NCI-H1092 (cell line): Measurements from ENCODE around the gene HKDC1.
"Not testable (repeated sequence)": the region's sequence is repeated elsewhere in the genome, so short reads cannot be mapped to it uniquely, and the experiment has no call there.

Source experiments
- DNase-seq: peaks from one replicate; lab custom pipeline; 2025; lab: John Stamatoyannopoulos, UW

HKDC1 gene

DNA sequence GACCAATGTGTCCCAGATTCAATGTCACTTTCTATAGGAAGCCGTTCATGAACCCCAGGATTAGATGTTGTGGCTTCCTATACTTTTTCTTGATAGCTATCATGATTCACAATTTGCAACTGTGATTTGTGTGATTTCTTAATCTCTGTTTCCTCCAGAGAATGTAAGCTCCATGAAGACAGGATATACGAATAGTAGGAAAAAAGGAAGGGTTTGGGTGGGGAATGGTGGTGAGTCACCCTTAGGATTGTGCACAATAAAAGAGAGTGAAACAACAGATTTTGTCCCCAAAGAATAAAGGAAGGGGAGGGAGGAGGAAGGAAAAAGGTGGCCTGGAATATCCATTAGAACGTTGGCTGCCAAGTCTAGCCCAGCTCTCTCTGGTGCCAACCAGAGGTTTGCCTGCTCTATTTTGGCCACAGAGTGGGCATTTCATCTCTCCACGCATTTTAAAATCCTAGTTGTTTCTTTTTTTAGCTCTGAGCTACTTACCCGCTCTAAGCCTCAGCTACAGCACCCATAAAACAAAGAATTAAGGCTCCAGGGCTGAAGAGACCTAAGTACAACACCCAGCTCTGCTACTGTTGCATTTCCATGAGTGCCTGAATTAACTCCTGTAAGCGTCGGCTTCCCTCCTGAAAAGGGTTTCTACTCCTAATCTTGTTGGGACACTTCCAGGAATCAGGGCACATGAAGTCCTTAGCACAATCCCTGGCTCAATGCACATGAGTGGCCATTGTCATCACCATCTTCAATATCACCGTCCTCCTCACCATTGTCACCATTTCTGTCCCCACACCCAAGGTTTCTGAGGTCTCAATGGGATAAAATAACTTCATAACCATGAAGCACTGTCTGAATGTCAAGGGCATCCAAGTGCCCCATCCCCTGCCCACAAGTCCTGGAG, 61.6 kb downstream of the HKDC1 start:
- no peak for DNase-seq

DNA sequence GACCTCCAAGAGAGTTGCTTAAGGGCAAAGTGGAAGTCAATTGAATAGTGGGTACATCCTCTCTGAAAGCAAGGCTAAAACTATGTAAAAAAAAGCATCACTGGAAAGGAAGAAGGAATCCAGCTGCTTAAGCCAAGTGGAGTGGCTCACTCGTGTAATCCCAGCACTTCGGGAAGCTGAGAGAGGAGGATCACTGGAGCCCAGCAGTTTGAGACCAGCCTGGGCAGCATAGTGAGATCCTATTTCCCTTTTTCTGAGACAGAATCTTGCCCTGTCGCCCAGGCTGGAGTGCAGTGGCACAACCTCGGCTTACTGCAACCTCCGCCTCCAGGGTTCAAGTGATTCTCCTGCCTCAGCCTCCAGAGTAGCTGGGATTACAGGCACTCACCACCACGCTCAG, 64.3 kb downstream of the HKDC1 start:
- DNase-seq: not testable (repeated sequence)

DNA sequence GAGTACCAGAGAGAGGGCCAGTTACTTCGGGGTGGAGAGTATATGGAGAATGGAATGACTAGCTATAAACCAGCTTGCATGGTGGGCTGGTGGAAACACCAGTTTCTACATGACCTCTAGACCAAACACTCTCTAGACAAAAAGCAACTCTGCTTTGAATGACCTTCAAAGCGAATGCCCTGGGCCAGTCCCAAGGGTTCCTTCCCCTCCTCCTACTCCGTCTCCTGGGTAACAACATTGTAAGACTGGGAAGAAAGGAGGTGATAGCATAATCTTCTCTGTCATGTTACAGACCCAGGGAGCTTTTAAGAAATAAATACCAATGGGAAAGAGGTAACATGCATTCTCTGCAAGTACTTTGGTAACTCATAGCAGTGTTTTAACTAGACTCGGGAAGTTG, 65.6 kb downstream of the HKDC1 start:
- no peak for DNase-seq

DNA sequence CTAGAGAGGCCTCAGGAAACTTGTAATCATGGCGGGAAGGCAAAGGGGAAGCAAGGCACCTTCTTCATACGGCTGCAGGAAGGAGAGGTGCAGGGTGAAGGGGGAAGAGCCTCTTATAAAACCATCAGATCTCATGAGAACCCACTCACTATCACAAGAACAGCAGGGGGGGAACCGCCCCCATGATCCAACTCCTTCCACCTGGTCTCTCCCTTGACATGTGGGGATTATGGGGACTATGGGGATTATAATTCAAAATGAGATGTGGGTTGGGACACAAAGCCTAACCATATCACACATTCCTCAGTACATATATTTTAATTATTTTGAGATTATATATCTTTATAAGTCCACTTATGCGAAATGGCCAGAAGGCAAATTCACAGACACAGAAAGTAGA, 67.0 kb downstream of the HKDC1 start:
- no peak for DNase-seq

DNA sequence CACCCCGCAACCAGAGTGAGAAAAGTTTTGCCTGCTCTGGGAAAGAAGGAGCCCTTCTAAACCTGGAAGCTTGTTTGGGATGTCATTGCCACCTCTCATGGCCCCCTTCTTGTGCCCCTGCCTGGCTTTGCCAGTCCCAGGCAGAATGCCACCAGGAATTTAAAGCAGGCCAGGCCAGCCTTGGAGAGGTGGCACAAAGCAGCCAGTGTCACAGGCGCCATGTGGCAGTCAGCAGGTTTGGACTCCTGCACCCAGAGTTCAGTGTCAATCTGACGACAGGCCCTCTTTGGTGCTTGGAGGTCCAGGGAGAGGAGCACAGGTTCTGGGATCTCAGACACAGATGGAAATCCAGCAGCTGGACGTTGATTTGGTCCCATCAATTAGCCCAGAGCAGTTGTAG, 70.9 kb downstream of the HKDC1 start:
- no peak for DNase-seq

DNA sequence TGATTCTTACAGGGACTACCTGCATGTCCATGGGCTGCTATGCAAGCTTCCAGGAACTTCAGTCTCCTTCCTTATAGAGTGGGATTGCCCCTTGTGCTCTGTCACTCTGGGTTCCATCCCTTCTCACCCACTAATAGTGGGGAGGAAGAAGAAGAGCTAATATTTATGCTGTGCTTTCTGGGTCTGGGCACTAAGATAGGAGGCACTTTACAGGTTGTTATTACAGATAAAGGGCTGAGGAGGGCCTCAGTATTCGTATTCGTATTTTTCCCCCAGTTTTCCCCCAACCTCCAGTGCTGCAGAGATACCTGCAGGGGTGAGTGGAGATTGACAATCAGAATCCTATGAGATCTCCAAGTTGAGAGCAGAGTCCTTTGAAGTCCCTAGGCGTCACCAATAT, 72.3 kb downstream of the HKDC1 start:
- no peak for DNase-seq

DNA sequence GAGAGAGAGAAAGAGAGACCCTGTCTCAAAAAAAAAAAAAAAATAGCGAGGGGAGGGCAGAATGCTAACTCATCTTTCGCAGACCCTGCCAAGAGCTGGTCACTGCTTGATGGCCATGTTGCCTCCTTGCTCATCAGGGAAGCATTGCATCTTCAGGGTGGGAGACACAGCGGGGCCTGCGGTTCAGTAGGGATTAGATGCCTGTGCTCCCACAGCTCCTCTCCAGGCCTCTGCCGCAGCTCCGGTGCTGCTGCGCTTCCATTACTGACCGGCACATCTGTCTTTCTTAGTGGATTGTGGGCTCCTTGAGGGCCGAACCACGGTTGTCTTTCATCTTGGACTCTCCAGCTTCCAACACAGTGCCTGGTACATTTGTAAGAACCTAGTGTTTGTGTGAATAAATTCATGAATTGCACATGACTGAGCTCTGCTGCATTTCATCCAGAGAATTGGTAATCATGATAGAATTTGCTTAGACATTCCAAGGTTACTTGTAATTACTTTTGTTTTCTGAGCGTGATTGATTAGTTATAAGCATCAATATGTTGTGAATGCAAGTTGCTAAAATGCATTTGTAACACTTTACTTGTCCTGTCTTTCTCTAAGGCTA, 75.0 kb downstream of the HKDC1 start:
- DNase-seq: no peak

DNA sequence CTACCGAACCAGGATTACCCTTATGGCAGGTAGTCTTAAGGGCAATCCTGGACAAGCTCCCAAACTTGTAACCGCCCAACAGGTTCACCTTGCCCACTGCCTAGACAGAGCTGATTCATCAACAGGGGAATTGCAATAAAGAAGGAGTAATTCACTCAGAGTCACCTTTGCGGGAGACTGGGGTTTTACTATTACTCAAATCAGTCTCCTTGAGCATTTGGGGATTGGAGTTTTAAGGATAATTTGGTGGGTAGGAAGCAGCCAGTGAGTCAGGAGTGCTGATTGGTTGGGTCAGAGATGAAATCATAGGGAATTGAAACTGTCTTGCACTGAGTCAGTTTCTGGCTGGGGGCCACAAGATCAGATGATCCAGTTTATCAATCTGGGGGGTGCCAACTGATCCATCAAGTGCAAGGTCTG, 83.5 kb downstream of the HKDC1 start:
- no peak for DNase-seq

DNA sequence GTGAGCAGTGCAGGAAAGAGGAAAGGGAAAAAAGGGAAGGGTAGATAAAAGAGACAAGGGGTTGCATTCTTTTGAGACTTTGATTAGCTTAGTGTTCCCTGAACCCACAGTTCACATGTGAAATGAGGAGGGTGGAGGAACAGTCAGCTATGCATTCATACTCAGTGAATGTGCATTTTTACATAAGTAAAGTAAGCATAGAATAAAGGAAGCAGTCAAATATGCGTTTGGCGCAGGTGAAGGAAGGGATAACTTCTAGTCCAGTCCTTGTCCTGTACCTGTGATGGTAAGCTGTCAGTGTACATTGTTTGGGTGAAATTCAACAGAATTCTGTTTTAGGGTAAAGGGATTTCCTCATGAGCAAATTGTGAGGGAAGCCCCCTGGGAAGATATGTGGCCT, 86.3 kb downstream of the HKDC1 start:
- DNase-seq: no peak

DNA sequence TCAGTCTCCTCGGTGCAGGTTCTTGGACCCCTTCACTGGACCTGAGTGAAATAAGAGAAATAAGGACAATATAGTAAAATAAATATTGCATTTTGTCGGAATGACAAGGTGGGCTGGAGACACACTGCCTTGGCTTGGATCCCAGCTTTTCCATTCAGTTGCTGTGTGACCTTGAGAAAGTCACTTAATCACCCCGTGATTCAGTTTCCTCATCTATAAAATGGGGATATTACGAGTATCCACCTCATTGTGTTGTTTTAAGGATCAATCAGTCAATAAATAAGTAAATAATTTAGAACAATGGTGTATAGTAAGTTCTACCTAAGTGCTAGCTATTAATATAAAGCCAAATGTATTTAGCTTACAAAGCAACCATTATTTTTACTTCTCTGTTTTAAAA, 87.3 kb downstream of the HKDC1 start:
- no peak for DNase-seq

DNA sequence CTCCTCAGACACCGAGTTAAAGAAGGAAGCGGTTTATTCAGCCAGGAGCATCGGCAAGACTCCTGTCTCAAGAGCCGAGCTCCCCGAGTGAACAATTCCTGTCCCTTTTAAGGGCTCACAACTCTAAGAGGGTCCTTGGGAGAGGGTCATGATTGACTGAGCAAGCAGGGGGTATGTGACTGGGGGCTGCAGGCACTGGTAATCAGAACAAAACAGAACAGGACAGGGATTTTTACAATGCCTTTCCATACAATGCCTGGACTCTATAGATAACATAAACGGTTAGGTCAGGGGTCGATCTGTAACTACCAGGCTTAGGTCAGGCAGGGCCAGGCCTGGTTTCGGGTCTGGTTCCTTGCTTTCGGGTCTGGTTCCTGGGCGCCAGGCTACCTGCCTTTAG, 88.2 kb downstream of the HKDC1 start:
- not testable (repeated sequence) for DNase-seq

DNA sequence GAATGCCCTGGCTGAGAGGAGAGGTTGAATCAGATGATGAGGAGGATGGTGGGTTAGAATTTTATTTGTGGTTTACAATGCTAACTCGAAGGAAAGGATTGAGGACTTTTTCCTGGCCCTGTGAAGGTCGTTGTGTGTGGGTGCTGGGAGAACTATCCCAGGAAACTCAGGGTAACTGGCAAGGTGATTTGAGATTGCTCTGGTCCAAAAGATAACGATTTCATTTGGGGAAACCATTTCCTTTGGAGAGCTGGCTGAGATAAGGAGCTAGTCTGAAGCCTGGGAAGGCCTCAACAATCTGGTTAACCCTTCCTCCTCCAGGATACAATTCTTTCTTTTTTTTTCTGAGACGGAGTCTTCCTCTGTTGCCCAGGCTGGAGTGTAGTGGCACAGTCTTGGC, 91.2 kb downstream of the HKDC1 start:
- no peak for DNase-seq

DNA sequence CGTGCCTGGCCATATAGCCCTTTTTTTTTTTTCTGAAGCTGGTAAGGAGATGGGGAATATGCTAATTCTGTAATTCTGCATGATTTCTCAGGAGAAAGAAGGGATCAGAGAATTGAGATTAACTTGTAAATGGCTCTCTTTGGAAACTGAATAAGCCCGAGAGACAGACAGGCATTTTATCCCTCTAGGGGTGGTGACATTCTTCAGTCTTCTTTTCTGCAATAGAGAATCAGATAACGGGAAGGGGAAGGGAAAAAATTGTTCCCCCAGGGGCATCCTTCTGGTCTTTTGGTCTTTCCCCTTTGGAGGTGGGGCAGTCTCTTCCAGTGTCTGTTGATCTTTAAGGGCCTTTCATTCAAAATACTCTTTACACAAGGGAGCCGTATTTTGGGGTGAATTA, 92.4 kb downstream of the HKDC1 start:
- no peak for DNase-seq

DNA sequence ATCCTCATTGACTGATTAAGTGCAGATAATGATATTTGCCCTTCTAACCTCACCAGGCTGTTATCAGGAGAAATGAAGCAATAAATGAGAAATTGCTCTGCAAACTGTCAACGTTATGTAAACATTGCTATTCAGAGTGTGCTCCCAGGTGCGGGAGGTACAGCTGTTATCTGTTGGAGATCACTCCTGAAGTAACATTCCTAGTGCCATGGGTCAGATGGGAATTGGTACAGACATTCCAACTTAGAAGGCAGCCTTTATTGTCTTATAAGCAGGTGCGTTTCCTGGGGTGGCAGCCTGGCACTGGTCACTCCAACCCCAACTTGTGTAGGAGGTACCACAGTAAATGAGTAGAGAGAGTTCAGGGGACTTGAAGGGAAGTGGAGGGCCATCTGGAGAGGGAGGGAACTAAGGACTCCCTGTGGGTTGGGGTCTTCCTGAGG, 95.0 kb downstream of the HKDC1 start:
- DNase-seq: no peak

DNA sequence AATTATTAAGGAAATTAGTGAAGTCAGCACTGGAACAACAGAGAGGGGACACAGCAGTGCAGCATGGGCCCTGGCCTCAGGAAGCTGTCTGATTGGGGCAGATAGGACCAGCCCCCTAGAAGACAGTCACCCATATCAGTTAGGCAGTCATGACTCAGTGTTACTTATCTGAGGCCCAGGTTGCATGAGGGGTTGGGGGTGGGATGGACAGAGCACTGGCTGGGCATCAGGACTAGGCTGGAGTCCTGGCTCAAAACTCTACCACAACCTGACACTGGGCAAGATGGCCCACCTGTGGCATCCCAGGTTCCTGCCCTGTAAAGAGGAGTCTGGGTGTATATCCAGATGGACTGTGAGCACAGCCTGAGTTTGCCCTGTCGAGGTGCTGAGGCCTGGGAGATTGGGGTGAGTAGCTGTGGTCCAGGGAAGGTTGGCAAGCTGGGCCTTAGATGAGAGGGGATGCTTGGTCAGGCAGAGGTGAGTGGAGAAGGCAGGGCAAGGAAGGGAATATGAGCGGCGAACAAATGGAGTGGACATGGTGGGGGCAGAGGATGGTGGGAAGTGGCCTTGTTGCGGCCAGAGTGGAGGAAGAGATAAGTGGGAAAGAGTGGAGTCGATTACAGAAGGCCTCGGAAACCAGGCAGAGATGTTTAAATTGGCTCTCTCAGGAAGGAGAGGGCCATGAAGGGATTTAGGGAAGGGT, 95.6 kb downstream of the HKDC1 start:
- DNase-seq: no peak

DNA sequence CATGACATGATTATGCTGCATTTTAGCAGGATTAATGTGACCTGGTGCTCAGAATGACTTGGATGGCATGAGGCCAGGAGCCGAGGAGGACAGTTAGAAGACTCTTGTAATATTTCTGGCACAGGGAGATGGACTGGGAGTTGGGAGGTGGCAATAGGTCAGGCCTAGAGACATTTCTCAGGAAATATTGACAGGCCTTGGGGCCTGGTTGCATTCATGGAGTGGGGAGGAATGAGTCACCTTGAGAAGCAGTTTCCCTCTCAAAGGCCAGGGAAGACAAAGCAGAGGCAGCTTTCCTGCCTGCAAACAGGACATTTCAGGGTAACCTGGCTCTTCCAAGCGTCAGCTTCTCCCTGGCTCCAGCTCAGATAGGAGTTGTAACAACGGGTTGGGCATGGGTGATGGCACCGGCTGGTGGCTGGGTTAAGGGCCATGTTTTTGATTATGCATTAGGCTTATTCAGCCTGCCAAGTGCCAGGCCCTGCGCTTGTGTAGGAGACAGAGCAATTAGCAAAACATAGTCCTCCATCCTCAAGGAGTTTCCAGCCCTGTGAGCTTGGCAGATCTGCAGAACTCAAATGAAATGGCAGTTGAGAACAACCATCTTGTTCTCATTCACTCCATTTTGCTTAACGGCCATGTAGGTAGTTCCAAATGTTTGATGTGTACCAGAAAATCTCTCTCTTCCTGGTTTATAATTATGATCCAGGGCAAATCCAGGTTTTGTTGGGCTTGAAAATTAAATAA, 96.4 kb downstream of the HKDC1 start:
- no peak for DNase-seq
